Activated T-helper 9 cell treated with anti-CD3 and anti-CD28 coated beads, Interleukin-2, amount 50 U/mL, for 16 hours (primary cell): ENCODE results near the gene TRIM46.
"Not testable (repeated sequence)": the region's sequence is repeated elsewhere in the genome, so short reads cannot be mapped to it uniquely, and the experiment has no call there.

Experiments used
- DNase-seq: peaks from one replicate; pipeline ENCODE4 v3.0.0-alpha.2; 2020; ENCODE audit warnings: low read depth

TRIM46 gene

GRCh38 chr1:155232001-155232978 is 58.6 kb downstream of the TRIM46 start:
- DNase-seq, result not testable (repeated sequence)

- DNase-seq, result not testable (repeated sequence)
Measured at GRCh38 chr1:155233502-155233901, 59.9 kb downstream of the TRIM46 start.
